ENCODE measurements around the gene SLC31A1. TPM values are rescaled to one million over a fixed set of nuclear protein-coding genes. Genes with fewer than 3 reads are reported as not detected.

SLC31A1 gene
- polyA plus RNA-seq, 1 donor (not counting 4 experiments of a cell fraction or from before 2014, with no cell fraction given): 20.3 TPM

- no peak overlapping the region for H3K4me3 ChIP-seq (ENCODE audit: control insufficient read depth in 2 of 3, extremely low read depth in 1 of 3, insufficient read depth in 2 of 3, low read depth in 1 of 3, low read length in 3 of 3)
- TF ChIP-seq CTCF (optimal IDR thresholded peaks at IDR 0.05 in 1 of 3, IDR thresholded peaks at IDR 0.05 in 1 of 3, conservative IDR thresholded peaks at IDR 0.05 in 1 of 3; ENCODE audit: extremely low read depth in 1 of 3, insufficient read depth in 2 of 3, low read length in 3 of 3) (no peak), EZH2 (IDR thresholded peaks at IDR 0.05; ENCODE audit: low read length) (no peak)
- H3K4me2 ChIP-seq (ENCODE audit: control insufficient read depth, extremely low read depth, insufficient read depth, low read depth, low read length): no peak overlapping the region
- no peaks in the 10 kb centered on the region for H3K9me3 ChIP-seq (ENCODE audit: control insufficient read depth, low read depth, low read length)
- FAIRE-seq (no peak), DNase-seq (ENCODE audit: low read depth, low spot score) (no peak)
- no peaks in the 10 kb centered on the region for H4K20me1 ChIP-seq (ENCODE audit: control insufficient read depth, extremely low read depth, insufficient read depth, low read length)
- dilution Hi-C loops (cut with MboI; ENCODE audit: extremely low pct_ligation_motif_present, low sequenced_read_pairs): no loop called here
- no peaks in the 10 kb centered on the region for H3K79me2 ChIP-seq (ENCODE audit: control insufficient read depth, insufficient read depth, low read length)
- no peak overlapping the region for H3K9ac ChIP-seq (ENCODE audit: control insufficient read depth, extremely low read depth, insufficient read depth, low read length)
- no peak overlapping the region for H2AFZ ChIP-seq (ENCODE audit: control insufficient read depth, low read length)
- no peak overlapping the region for H3K27ac ChIP-seq (ENCODE audit: control insufficient read depth, insufficient read depth, low read length)
- H3K27me3 ChIP-seq (ENCODE audit: control insufficient read depth, extremely low read depth, insufficient read depth, low read length): no peaks in the 10 kb centered on the region
- H3K9me1 ChIP-seq (ENCODE audit: control insufficient read depth, extremely low read depth, insufficient read depth, low read length): no peaks in the 10 kb centered on the region
- H3K4me1 ChIP-seq (ENCODE audit: control insufficient read depth, extremely low read depth, insufficient read depth, low read length): no peaks in the 10 kb centered on the region
- no peaks in the 10 kb centered on the region for H3K36me3 ChIP-seq (ENCODE audit: control insufficient read depth in 2 of 2, extremely low read depth in 1 of 2, insufficient read depth in 2 of 2, low read length in 2 of 2)
These were observed 17.5 kb downstream of the SLC31A1 start for GRCh38 chr9:113238859-113239232.

GRCh38 chr9:113241161-113241560, 19.8 kb downstream of the SLC31A1 start:
- no peak for TF ChIP-seq EZH2 (IDR thresholded peaks at IDR 0.05; ENCODE audit: low read length)
- TF ChIP-seq CTCF (optimal IDR thresholded peaks at IDR 0.05 in 1 of 3, IDR thresholded peaks at IDR 0.05 in 1 of 3, conservative IDR thresholded peaks at IDR 0.05 in 1 of 3; ENCODE audit: extremely low read depth in 1 of 3, insufficient read depth in 2 of 3, low read length in 3 of 3): no peak
- no peaks in the 10 kb centered on the region for H4K20me1 ChIP-seq (ENCODE audit: control insufficient read depth, extremely low read depth, insufficient read depth, low read length)

More at GRCh38 chr9:113241161-113241560, 19.8 kb downstream of the SLC31A1 start:
- Histone ChIP-seq H2AFZ (ENCODE audit: control insufficient read depth, low read length) (no peak overlapping the region), H3K36me3 (ENCODE audit: control insufficient read depth in 2 of 2, extremely low read depth in 1 of 2, insufficient read depth in 2 of 2, low read length in 2 of 2) (no peaks in the 10 kb centered on the region), H3K79me2 (ENCODE audit: control insufficient read depth, insufficient read depth, low read length) (no peaks in the 10 kb centered on the region), H3K9ac (ENCODE audit: control insufficient read depth, extremely low read depth, insufficient read depth, low read length) (no peak overlapping the region), H3K27ac (ENCODE audit: control insufficient read depth, insufficient read depth, low read length) (no peak overlapping the region), H3K27me3 (ENCODE audit: control insufficient read depth, extremely low read depth, insufficient read depth, low read length) (no peaks in the 10 kb centered on the region), H3K4me1 (ENCODE audit: control insufficient read depth, extremely low read depth, insufficient read depth, low read length) (no peaks in the 10 kb centered on the region), H3K9me1 (ENCODE audit: control insufficient read depth, extremely low read depth, insufficient read depth, low read length) (no peaks in the 10 kb centered on the region), H3K4me3 (ENCODE audit: control insufficient read depth in 2 of 3, extremely low read depth in 1 of 3, insufficient read depth in 2 of 3, low read depth in 1 of 3, low read length in 3 of 3) (no peak overlapping the region), H3K9me3 (ENCODE audit: control insufficient read depth, low read depth, low read length) (no peaks in the 10 kb centered on the region), H3K4me2 (ENCODE audit: control insufficient read depth, extremely low read depth, insufficient read depth, low read depth, low read length) (no peak overlapping the region)
- FAIRE-seq (no peak), DNase-seq (ENCODE audit: low read depth, low spot score) (no peak)
- dilution Hi-C loops (cut with MboI; ENCODE audit: extremely low pct_ligation_motif_present, low sequenced_read_pairs): no loop called here

Measured in keratinocyte (primary cell).